Esophagus muscularis mucosa (tissue), 4 donors: Measurements from ENCODE around the gene CPNE6. TPM values are rescaled to one million over a fixed set of nuclear protein-coding genes. Genes with fewer than 3 reads are reported as not detected.

Source experiments
- DNase-seq: peaks from one replicate; pipeline ENCODE4 v3.0.0-alpha.2; 2017; ENCODE audit errors: extremely low spot score
- H3K27ac ChIP-seq, 4 donors: fragments of 200-600 bp; sonication (generic); replicated peaks in 1 of 4; 1 replicate in 3 of 4; 2 replicates in 1 of 4; pipeline ENCODE4 v1.5.1; 2016 to 2019; ENCODE audit warnings: mild to moderate bottlenecking in 1 of 4
- H3K27me3 ChIP-seq, 4 donors: fragments of 200-600 bp; sonication (generic); one replicate each; pipeline versions ENCODE4 v1.5.1 to v1.6.0; 2016 to 2019
- H3K36me3 ChIP-seq, 4 donors: fragments of 200-600 bp; sonication (generic); one replicate each; pipeline ENCODE4 v1.5.1; 2016 to 2019
- H3K4me1 ChIP-seq, 4 donors: fragments of 200-600 bp; sonication (generic); one replicate each; pipeline ENCODE4 v1.5.1; 2016 to 2019
- H3K4me3 ChIP-seq, 4 donors: fragments of 200-600 bp; sonication (generic); 1 replicate in 2 of 4; 2 replicates in 2 of 4; pipeline ENCODE4 v1.5.1; 2016 to 2019; ENCODE audit warnings: mild to moderate bottlenecking in 4 of 4, moderate library complexity in 1 of 4
- H3K9me3 ChIP-seq, 4 donors: fragments of 200-600 bp; sonication (generic); 1 replicate in 3 of 4; 2 replicates in 1 of 4; pipeline ENCODE4 v1.5.1; 2016 to 2019
- CTCF ChIP-seq, 3 experiments: fragments of 200-600 bp in 2 of 3; fragments of 450-650 bp in 1 of 3; sonication (generic) in 2 of 3; IDR thresholded peaks; one replicate each; pipeline ENCODE4 v1.5.1; 2017 to 2019; ENCODE audit warnings: antibody characterized with exemption in 3 of 3, mild to moderate bottlenecking in 2 of 3, moderate library complexity in 1 of 3
- EP300 ChIP-seq: sonication (generic); formaldehyde crosslinking; IDR thresholded peaks from one replicate; pipeline ENCODE4 v1.6.1; 2017; ENCODE audit warnings: antibody characterized with exemption
- POLR2A ChIP-seq: fragments of 450-650 bp; IDR thresholded peaks from one replicate; pipeline ENCODE4 v1.6.1; 2017; ENCODE audit warnings: antibody characterized with exemption, moderate library complexity, mild to moderate bottlenecking, low read depth
- POLR2AphosphoS5 ChIP-seq, 2 donors: sonication (generic); formaldehyde crosslinking; IDR thresholded peaks; one replicate each; pipeline ENCODE4 v1.6.1; 2017; ENCODE audit warnings: antibody characterized with exemption in 2 of 2
- WGBS: methylation state at CpG from one replicate; pipeline ENCODE4 v1.1.5; 2018; 5-methylcytosine and 5-hydroxymethylcytosine counted together
- intact Hi-C: fragments of 100-400 bp; cut with DNase I; formaldehyde crosslinking; loops from one replicate; pipeline ENCODE4 v1.15.1; 2023
- total RNA-seq, 4 donors: library from RNA; depleted of rRNA; stranded (reverse); fragments of >200 nt; gene quantifications; one replicate each; pipeline versions ENCODE4 v1.1.0 to v1.2.1, GENCODE V29; 2016

CPNE6 gene
- total RNA-seq, 4 donors from 2014 or later, result 0.26 to 0.34 (median 0.33) TPM; not detected in 1

DNA sequence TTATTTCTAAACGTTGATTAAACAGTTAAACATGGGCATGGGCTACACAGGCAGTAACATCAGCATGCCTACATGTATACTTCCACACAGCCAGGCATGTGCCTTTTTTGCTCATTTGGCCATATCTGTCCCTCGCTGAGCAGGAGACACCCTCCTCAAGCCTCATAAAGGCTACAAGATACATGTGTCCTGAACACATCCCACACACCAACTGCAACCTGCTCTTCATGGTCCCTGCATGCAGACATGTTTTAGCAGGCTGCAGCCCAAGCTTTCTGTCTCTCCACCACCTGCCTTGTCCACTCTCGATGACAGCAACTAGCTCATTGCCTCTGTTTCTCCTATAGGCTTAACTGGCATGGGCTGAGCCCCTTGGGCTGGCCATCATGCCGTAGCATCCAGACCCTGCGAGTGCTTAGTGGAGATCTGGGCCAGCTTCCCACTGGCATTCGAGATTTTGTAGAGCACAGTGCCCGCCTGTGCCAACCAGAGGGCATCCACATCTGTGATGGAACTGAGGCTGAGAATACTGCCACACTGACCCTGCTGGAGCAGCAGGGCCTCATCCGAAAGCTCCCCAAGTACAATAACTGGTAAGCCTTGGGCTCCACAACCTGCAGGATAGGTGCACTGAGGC, 25.3 kb downstream of the CPNE6 start:
- Histone ChIP-seq H3K27ac (no peak overlapping the region), H3K9me3 (no peaks in the 10 kb centered on the region), H3K4me1 (peaks cover 20 to 29% (median 25%) of the 10 kb centered on the region in 4 donors), H3K36me3 (peaks cover 5 to 31% (median 18%) of the 10 kb centered on the region in 4 donors), H3K27me3 (no peaks in the 10 kb centered on the region), H3K4me3 (no peak overlapping the region)
- DNase-seq, result no peak
- intact Hi-C loops, result no loop called here
- no peak for TF ChIP-seq POLR2AphosphoS5 (IDR thresholded peaks at IDR 0.05)
- no peak for TF ChIP-seq EP300
- no peak for TF ChIP-seq CTCF (IDR thresholded peaks at IDR 0.05)
- TF ChIP-seq POLR2A, result no peak
- WGBS, result 92% methylated on average over 7 of the region's 8 CpGs

GRCh38 chr14:24098229-24098926, 27.0 kb downstream of the CPNE6 start:
- intact Hi-C loops, result no loop called here
- Histone ChIP-seq H3K4me3 (no peak overlapping the region), H3K9me3 (no peaks in the 10 kb centered on the region), H3K4me1 (peaks cover 16 to 20% (median 20%) of the 10 kb centered on the region in 4 donors), H3K36me3 (peaks cover 5 to 35% (median 20%) of the 10 kb centered on the region in 4 donors), H3K27ac (no peak overlapping the region), H3K27me3 (no peaks in the 10 kb centered on the region)
- TF ChIP-seq CTCF (IDR thresholded peaks at IDR 0.05) (no peak), EP300 (no peak), POLR2AphosphoS5 (IDR thresholded peaks at IDR 0.05) (no peak), POLR2A (no peak)
- WGBS, result 94% methylated on average over 12 of the region's 16 CpGs
- no peak for DNase-seq

GRCh38 chr14:24098927-24099813, 27.8 kb downstream of the CPNE6 start:
- intact Hi-C loops, result no loop called here
- WGBS, result 92% methylated on average over 15 of the region's 17 CpGs

More at GRCh38 chr14:24098927-24099813, 27.8 kb downstream of the CPNE6 start:
- Histone ChIP-seq H3K4me1 (peaks cover 13 to 14% (median 14%) of the 10 kb centered on the region in 4 donors), H3K9me3 (no peaks in the 10 kb centered on the region), H3K4me3 (no peak overlapping the region), H3K36me3 (peaks cover 5 to 39% (median 24%) of the 10 kb centered on the region in 4 donors), H3K27ac (no peak overlapping the region), H3K27me3 (no peaks in the 10 kb centered on the region)
- no peak for DNase-seq
- TF ChIP-seq POLR2AphosphoS5 (IDR thresholded peaks at IDR 0.05) (no peak), POLR2A (no peak), EP300 (no peak), CTCF (IDR thresholded peaks at IDR 0.05) (no peak)
